Endothelial cell of umbilical vein (primary cell): Measurements from ENCODE around the gene MARK2. TPM values are rescaled to one million over a fixed set of nuclear protein-coding genes. Genes with fewer than 3 reads are reported as not detected.

Source experiments
- BruUV-seq: library from RNA; stranded (reverse); fragments of 400-500 nt; replicated peaks from 2 replicates; lab custom pipeline; 2021; lab: Mats Ljungman, UMichigan
- CTCF ChIA-PET: fragments of 300-600, 350-600 bp; sonication (Branson Sonifier 250); formaldehyde crosslinking; loops from one replicate; lab custom pipeline; 2021; ENCODE audit warnings: antibody characterized with exemption, inconsistent platforms; lab: Charles Lee
- POLR2A ChIA-PET: fragments of 300-600, 350-600 bp; sonication (Branson Sonifier 250); formaldehyde crosslinking; loops from one replicate; lab custom pipeline; 2021; ENCODE audit warnings: antibody characterized with exemption, inconsistent platforms; lab: Charles Lee
- DNase-seq: peaks from one replicate; pipeline ENCODE4 v3.0.0-alpha.2; 2011; ENCODE audit warnings: low read depth, low spot score
- FAIRE-seq: peaks from 2 replicates; lab custom pipeline; 2011; peaks lifted over from hg19 to GRCh38; lab: Jason Lieb, UNC
- H2AFZ ChIP-seq: 2 replicates; pipeline ENCODE4 v1.6.0; 2012; ENCODE audit warnings: low read depth, low read length, control low read depth, inconsistent platforms
- H3K27ac ChIP-seq: 2 replicates; pipeline ENCODE4 v1.5.1; 2011; ENCODE audit warnings: low read depth, mild to moderate bottlenecking, control low read depth, low read length, moderate library complexity; ENCODE audit not compliant: insufficient read depth
- H3K27me3 ChIP-seq, 2 experiments: 2 replicates each; pipeline versions ENCODE4 v1.6.0 to v1.6.1; 2011; ENCODE audit warnings: low read length in 2 of 2, mixed read lengths in 1 of 2; ENCODE audit not compliant: control insufficient read depth in 2 of 2, insufficient read depth in 2 of 2
- H3K36me3 ChIP-seq, 2 experiments: 2 replicates in 1 of 2; 3 replicates in 1 of 2; pipeline ENCODE4 v1.5.1; 2011; ENCODE audit warnings: low read length in 2 of 2, mild to moderate bottlenecking in 1 of 2, moderate library complexity in 1 of 2; ENCODE audit not compliant: control insufficient read depth in 2 of 2, insufficient read depth in 2 of 2; ENCODE audit errors: extremely low read depth in 1 of 2
- H3K4me1 ChIP-seq: 3 replicates; pipeline ENCODE4 v1.5.1; 2011; ENCODE audit warnings: mild to moderate bottlenecking, low read length; ENCODE audit not compliant: control insufficient read depth, insufficient read depth; ENCODE audit errors: extremely low read depth
- H3K4me2 ChIP-seq: 2 replicates; pipeline ENCODE4 v1.6.1; 2011; ENCODE audit warnings: low read length, control low read depth, mixed read lengths; ENCODE audit not compliant: insufficient read depth
- H3K4me3 ChIP-seq, 3 experiments: fragments of 200-600 bp in 1 of 3; sonication (generic), shearing (Covaris generic) in 1 of 3; replicated peaks in 1 of 3; 2 replicates each; pipeline ENCODE4 v1.5.1; 2011 to 2016; ENCODE audit warnings: control low read depth in 3 of 3, low read length in 3 of 3, mild to moderate bottlenecking in 2 of 3, inconsistent platforms in 1 of 3, low read depth in 1 of 3, moderate library complexity in 1 of 3; ENCODE audit not compliant: insufficient read depth in 1 of 3
- H3K79me2 ChIP-seq: 2 replicates; pipeline ENCODE4 v1.6.0; 2012; ENCODE audit warnings: low read length, inconsistent platforms; ENCODE audit not compliant: control insufficient read depth, insufficient read depth
- H3K9ac ChIP-seq: replicated peaks from 2 replicates; pipeline ENCODE3; 2011; ENCODE audit warnings: low read length, control low read depth; ENCODE audit not compliant: insufficient read depth; ENCODE audit errors: extremely low read depth
- H3K9me1 ChIP-seq: replicated peaks from 3 replicates; pipeline ENCODE4 v1.6.0; 2011; ENCODE audit warnings: mild to moderate bottlenecking, low read length; ENCODE audit not compliant: control insufficient read depth, insufficient read depth; ENCODE audit errors: extremely low read depth
- H3K9me3 ChIP-seq: replicated peaks from 2 replicates; pipeline ENCODE4 v1.5.1; 2012; ENCODE audit warnings: low read length, inconsistent platforms; ENCODE audit not compliant: control insufficient read depth, insufficient read depth
- H4K20me1 ChIP-seq: replicated peaks from 2 replicates; pipeline ENCODE3; 2011; ENCODE audit warnings: mild to moderate bottlenecking, low read length; ENCODE audit not compliant: control insufficient read depth, insufficient read depth; ENCODE audit errors: extremely low read depth
- CTCF ChIP-seq, 2 donors: IDR thresholded peaks; 1 replicate in 1 of 2; 2 replicates in 1 of 2; pipeline ENCODE4 v1.5.1; 2011; ENCODE audit warnings: low read length in 2 of 2, mild to moderate bottlenecking in 2 of 2, moderate library complexity in 2 of 2, control low read depth in 1 of 2, inconsistent platforms in 1 of 2, low read depth in 1 of 2; ENCODE audit not compliant: insufficient read depth in 1 of 2; ENCODE audit errors: extremely low read depth in 1 of 2
- EZH2 ChIP-seq: IDR thresholded peaks from 2 replicates; pipeline ENCODE4 v1.6.1; 2012; ENCODE audit warnings: borderline replicate concordance, low read depth, mild to moderate bottlenecking, moderate library complexity, low read length, inconsistent platforms; ENCODE audit not compliant: severe bottlenecking
- FOS ChIP-seq: IDR thresholded peaks from 2 replicates; pipeline ENCODE4 v1.6.1; 2011; ENCODE audit warnings: mild to moderate bottlenecking, low read length, moderate library complexity, borderline replicate concordance; ENCODE audit not compliant: insufficient read depth
- GATA2 ChIP-seq: IDR thresholded peaks from 2 replicates; pipeline ENCODE4 v1.7.0; 2011; ENCODE audit warnings: low read depth, mild to moderate bottlenecking, moderate library complexity, mixed read lengths, low read length; ENCODE audit not compliant: insufficient read length, insufficient read depth
- JUN ChIP-seq: IDR thresholded peaks from 2 replicates; pipeline ENCODE4 v1.6.1; 2011; ENCODE audit warnings: borderline replicate concordance, low read depth; ENCODE audit not compliant: insufficient read length, insufficient read depth
- MAX ChIP-seq: IDR thresholded peaks from 2 replicates; pipeline ENCODE4 v1.6.1; 2011; ENCODE audit not compliant: insufficient read depth, insufficient read length
- MYC ChIP-seq: IDR thresholded peaks from one replicate; pipeline ENCODE4 v1.6.1; 2011; ENCODE audit warnings: mild to moderate bottlenecking, low read depth, low read length
- POLR2A ChIP-seq: IDR thresholded peaks from 2 replicates; pipeline ENCODE4 v1.6.1; 2012; ENCODE audit warnings: low read depth, mild to moderate bottlenecking, control low read depth, low read length
- POLR2AphosphoS5 ChIP-seq: IDR thresholded peaks from 2 replicates; pipeline ENCODE4 v1.6.1; 2012; ENCODE audit warnings: low read depth, mild to moderate bottlenecking, control low read depth, low read length, moderate library complexity; ENCODE audit not compliant: insufficient read depth
- dilution Hi-C: fragments of 300-500 bp; cut with MboI; formaldehyde crosslinking; loops from one replicate; pipeline ENCODE4 v1.15.0; 2019; ENCODE audit warnings: low sequenced_read_pairs; ENCODE audit not compliant: extremely low pct_ligation_motif_present
- intact Hi-C: fragments of 100-400 bp; cut with micrococcal nuclease; formaldehyde crosslinking; loops from one replicate; pipeline ENCODE4 v1.10.0; 2022
- polyA plus RNA-seq, 4 experiments: library from polyadenylated mRNA; depleted of rRNA in 3 of 4; stranded (reverse) in 3 of 4; unstranded in 1 of 4; fragments of >200 nt; gene quantifications; 2 replicates each; pipeline versions ENCODE4 v1.2.1 to v1.2.3, GENCODE V29; 2011 to 2012; ENCODE audit warnings: missing spikeins in 1 of 4
- total RNA-seq: library from RNA; stranded (reverse); gene quantifications from 2 replicates; pipeline ENCODE4 v1.2.3, GENCODE V29; 2021

The MARK2 gene
- total and polyA plus RNA-seq, 2 donors (not counting 3 experiments of a cell fraction or from before 2014, with no cell fraction given) = 16.6 to 34.7 TPM

- no TSS peak for BruUV-seq
- no peak for TF ChIP-seq GATA2
- TF ChIP-seq EZH2 = no peak
- TF ChIP-seq CTCF (IDR thresholded peaks at IDR 0.05; ENCODE audit: extremely low read depth in 1 of 2, insufficient read depth in 1 of 2, low read depth in 1 of 2, low read length in 2 of 2) = no peak
- no peak for TF ChIP-seq POLR2AphosphoS5
- no peak for TF ChIP-seq MAX
- no peak for TF ChIP-seq MYC
- TF ChIP-seq FOS = no peak
- TF ChIP-seq JUN = no peak
- no peak for TF ChIP-seq POLR2A
- Histone ChIP-seq H2AFZ (no peak overlapping the region), H3K36me3 (peaks cover 1 to 2% of the 10 kb centered on the region in 2 experiments), H3K27me3 (no peaks in the 10 kb centered on the region), H3K4me2 (no peak overlapping the region), H3K9me1 (no peaks in the 10 kb centered on the region), H3K4me1 (peaks cover 12% of the 10 kb centered on the region), H3K9ac (no peak overlapping the region), H3K79me2 (peaks cover 22% of the 10 kb centered on the region), H3K4me3 (no peak overlapping the region), H3K27ac (no peak overlapping the region), H3K9me3 (no peaks in the 10 kb centered on the region), H4K20me1 (no peaks in the 10 kb centered on the region)
- intact Hi-C loops (no loop called here), dilution Hi-C loops (no loop called here)
- DNase-seq = no peak
- peak; percentile 37 for FAIRE-seq
- ChIA-PET CTCF (interaction anchor here (1.3 to 2.0 kb wide), 4 partner anchors 8 to 22 kb away, joined by 3 to 5 read pairs (median 4); no protein-coding TSS in a partner anchor), POLR2A (no interaction called here)
Measured at GRCh38 chr11:63884196-63884932, 45.5 kb downstream of the MARK2 start.
